T-helper 2 cell treated with Interferon-gamma antibody and Interleukin-4, amounts not matched to agents 100 ng/mL and 5 ng/mL, for 36 hours (primary cell): ENCODE data around the gene CADPS. TPM values are rescaled to one million over a fixed set of nuclear protein-coding genes. Genes with fewer than 3 reads are reported as not detected.
"Not testable (repeated sequence)": the region's sequence is repeated elsewhere in the genome, so short reads cannot be mapped to it uniquely, and the experiment has no call there.

Source experiments
- intact Hi-C: fragments of 100-400 bp; cut with micrococcal nuclease; formaldehyde crosslinking; loops from one replicate; pipeline ENCODE4 v1.15.1; 2023
- total RNA-seq: library from RNA; stranded (reverse); gene quantifications from 2 replicates; pipeline ENCODE4 v1.2.3, GENCODE V29; 2022

The CADPS gene
- total RNA-seq, 1 donor from 2014 or later: not detected

DNA sequence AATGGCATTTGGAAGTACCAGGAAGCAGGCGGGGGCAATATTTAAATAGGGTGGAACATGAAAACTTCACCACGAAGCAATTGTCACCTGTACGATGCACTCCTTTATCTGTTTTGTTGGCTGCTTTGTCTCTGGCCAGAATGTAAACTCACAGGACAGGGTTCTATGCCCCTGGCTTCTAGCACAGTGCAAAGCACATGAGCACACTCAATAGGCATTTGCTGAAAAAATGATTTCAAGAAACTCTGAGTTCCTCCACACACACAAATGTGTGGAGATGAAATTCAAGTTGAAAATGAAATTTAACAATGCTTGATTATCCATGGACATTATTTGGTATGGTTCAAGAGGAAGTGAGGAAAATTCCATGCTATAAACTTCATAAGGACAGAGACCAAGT is 272.2 kb downstream of the CADPS start:
- intact Hi-C loops: no loop called here

DNA sequence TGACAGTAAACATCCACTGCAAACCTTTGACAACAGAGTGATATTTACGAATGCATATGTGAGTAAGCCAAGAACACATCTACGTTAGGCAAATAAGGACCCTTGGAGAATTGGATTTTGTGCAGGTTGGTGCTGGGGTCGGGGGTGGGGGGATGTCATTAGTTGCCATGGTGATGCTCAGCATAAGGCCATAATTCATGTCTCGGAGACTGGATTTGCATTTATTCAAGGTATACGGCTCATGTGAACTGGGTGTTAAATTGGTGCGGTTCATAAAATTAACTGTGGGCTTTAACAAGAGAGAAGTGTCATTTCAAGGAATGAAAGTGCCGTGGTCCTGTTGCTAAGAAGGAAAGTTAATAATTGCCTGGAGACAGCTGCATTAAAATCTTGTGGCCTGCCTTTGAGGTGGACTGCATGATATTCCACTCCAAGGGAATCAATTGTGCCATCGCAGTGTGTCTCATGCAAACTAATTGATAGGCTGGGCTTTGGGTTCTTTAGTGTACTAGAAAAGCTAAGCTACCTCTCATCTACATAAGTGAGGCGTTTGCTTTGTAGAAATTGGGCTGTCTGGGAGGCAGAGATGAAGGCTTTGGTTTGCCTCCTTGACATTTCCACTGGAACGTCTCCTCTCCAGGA is 273.0 kb downstream of the CADPS start:
- intact Hi-C loops: no loop called here

DNA sequence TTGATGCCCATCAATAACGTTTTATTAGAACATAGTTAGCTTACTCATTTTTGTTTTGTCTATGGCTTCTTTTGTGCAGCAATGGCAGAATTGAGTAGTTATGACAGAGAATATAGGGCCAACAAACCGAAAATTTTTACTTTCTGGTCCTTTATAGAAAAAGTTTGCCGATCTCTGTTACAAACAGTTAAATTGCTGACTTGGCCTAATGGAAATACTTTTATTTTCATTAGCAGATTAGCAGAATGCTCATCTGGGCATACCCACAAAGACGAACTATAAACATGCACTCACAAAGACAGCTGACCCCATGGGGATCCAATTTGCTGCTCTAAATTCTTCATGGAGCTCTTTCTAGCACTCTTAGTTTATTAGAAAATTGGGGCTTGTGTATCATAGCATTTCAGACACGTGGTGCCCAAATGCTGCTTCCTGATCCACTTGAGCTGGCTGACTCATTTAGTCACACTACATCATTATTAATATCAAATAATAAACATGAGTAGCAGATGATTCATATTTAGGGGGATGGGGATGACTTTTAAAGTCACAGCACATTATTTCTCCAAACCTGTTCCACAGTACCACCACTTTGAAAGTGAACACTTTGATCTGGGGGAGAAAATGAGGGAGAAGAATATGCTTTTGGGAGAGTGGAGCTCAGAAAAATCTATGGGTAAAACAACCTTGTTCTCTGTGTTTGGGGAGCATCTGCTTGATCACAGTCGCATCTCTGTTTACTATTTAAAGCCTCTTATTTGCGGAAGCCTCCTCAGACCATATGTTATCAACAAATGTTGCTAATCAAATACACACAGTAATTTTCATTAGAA is 273.8 kb downstream of the CADPS start:
- intact Hi-C loops: no loop called here

DNA sequence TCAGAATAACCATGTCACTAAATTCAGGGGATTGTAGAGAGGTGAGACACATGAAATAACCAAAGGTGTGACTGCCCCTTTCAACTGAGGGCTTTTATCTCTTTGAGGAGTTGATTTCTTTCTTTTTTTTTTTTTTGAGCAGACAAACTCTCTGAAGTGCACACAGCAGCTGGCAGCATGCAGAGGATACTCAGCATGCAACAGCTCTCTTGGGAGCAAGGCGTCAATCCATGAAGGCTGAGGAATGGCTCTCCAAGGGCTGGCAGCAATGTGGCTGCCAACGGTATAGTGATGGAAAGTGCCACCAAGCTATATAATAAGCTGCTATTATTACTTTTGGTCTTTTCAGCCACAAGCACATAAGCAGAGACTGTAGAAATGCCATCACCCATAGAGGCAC is 275.2 kb downstream of the CADPS start:
- intact Hi-C loops: no loop called here

DNA sequence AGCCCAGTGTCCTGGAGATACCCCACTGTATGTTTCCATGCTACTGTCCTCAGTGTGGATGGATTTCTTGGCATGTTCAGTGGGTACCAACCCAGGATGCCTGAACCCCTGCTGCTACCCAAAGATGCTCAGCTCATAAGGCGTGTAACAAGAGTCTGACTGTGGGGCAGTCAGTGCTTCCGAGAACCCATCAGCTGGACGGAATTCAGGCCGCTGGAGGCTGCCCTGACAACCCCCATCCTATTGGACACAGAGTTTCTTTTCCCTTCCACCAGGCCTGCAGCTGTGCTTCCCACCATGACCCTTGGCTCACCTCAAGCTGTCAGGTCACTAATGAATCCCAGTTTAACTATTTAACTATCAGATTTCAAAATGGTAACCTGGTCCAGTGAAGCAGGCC is 277.7 kb downstream of the CADPS start:
- intact Hi-C loops: no loop called here

DNA sequence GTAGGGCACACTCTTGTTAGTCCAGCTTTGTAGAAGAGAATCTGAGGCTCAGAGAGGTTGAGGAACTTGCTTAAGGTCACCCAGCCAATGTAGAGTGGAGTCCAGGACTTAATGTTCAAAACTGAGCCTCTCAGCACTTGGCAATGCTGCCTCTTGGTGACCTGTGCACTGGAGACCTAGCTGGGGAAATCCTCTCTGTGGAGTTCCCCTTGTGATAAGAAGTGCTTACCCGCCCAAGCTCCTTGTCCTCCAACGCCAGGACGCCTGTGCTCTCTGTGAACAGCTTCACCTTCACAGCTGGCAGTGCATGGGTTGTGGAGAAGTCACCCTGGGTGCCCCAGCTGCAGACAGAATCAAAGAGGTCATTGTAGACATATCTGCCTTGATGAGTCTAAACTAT is 282.8 kb downstream of the CADPS start:
- intact Hi-C loops: no loop called here

DNA sequence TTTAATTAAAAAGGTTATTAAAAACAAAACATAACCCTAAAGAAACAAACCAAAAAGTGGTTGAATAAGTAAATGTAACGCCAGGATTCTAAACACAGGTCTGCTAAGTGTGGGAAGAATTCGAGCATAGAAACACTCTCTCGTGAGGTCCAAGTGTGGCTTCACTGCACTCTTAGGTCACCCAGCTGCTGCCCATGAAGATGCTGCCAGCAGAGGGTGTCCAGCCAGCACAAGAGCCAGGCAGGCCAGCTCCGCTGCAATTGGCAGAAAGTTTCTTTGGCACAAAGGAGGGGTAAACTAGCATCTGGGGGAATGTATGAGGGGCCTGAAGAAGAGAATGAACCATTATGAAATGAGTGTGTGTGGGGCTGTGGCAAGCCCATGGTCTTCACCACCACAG is 286.1 kb downstream of the CADPS start:
- intact Hi-C loops: no loop called here

DNA sequence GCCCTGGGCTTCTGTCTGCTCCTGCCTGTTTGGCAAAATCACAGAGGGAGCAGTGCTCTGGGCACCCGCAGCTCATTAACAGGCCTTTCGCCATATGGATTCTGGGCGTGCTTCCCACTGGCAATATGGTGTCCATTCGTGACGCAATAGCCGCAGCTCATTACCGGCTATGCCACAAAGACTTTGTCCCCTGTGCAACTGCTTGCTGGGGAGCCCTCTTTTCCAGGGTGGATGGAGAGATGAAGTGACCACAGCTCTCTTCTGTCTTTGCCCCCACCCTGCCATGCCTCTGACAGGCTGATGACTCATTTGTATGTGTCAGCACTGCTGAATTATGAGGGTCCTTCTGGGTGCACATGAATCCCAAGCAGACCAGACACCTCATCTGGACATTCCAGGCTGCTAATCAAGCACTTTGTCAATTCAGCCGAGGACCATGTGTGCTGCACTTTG is 287.6 kb downstream of the CADPS start:
- intact Hi-C loops: no loop called here

DNA sequence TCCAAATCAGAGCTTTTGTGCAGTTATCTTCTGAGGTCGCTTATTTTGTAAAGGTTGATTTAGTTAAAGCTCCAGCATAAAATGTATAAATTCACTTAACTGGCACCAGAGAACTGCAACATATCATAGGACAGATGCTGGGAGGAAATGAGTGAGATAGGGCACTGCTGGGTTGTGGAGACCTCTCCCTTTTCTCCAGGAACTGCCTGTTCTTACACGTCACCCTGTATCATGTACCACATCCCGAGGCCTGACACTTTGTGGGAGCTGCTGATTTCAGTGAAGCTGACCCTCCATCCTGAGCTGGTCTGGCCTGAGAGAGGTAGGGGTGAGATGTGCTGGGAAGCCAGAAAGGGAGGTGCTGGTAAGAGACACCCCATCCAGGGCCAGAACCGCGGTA is 288.0 kb downstream of the CADPS start:
- intact Hi-C loops: no loop called here

DNA sequence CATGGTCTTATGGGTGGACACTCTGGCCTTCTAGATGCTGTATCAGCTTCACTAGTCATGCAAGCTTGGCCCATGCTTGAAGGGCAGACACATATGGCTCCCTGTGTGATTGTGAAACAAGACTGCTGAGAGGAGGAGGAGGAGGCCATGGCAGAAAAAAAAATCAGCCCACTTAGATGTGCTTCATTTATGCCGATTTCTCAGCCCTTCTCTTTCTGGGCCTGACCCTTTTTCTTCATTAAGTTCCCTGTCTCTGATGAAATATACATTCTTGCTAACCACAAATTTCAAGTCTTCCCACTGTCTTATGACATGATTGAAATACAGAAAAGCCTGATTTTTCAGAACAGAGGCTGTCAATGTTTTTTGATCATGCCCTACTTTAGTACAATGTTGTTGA is 288.9 kb downstream of the CADPS start:
- intact Hi-C loops: no loop called here

DNA sequence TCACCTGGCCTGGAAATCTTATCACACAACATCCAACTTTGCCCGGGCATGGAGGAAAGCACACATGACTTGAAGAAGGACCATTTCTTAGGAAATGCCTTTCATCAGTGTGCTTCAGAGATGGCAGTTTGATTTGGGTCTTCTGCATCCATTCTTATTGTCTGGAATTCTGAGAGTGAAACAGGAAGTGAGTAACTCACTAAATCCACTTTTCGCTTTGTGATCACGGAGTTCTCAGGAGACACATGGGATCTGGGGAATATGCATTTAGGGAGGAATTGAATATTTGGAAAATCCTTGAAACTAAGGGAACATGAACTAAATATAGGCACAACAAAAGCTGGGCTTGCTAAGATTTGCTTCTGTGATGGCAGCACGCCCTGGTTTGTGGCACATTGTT is 289.4 kb downstream of the CADPS start:
- intact Hi-C loops: no loop called here

DNA sequence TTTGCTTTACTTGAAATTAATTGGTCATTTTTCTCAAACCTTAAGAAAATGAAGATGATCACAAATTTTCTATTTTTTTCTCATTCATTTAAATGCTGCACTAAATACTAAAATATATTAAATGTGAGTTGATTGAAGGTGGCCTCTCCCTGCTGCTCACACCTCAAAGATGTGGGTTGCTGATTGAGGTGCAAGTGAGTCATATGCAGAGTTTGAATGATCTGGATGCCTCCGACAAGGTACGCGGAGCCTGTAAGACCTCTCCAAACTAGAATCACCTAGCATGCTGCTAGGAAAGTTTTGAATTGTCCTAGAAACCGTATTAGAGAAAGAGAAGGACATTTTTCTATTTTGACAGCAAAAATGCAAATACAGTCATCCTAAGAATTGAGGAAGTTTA is 290.6 kb downstream of the CADPS start:
- intact Hi-C loops: no loop called here

DNA sequence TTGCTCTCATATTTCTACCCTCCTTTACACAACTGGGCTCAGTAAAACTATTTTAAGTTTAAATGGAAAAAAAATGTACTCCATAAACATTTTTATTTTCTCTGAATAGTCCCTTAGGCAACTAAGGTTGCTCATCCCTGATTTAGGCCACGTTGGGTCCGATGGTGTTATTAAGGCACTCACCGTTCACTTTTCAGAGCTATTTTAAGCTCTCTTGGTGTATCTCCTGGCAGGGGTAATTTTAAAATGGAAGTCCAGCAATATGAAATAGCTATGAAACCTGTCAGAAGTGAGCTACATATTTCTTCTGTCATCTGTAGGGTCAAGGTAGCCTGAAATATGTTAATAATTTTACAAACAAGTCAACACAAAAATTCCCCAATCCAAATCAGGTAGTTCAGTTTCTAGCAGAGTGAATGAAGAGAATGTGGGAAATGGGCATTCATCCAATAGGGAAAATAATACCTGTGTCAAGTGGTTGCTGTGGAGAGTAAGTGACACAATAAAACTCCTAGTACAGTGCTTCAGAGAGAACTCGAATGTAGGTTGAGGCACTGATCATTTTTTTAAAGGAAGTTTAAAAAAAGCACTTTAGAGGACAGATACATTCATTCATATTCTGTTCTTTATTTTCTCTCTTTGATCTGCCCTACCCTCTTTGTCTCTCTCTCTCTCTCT is 292.6 kb downstream of the CADPS start:
- intact Hi-C loops: no loop called here

DNA sequence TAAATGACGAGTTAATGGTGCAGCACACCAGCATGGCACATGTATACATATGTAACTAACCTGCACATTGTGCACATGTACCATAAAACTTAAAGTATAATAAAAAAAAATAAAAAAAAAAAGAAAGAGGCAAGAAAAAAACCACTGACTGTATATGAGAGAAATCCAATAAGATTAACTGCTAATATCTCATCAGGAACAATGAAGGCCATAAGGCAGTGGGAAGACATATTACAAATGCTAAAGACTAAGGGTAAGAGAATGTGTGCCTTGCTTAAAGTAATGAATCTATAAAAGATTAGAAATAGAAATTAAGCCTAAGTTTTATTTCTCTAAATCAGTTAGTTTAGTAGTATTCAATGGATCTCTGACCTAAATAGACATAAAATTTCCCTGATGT is 294.7 kb downstream of the CADPS start:
- intact Hi-C loops: not testable (repeated sequence)

DNA sequence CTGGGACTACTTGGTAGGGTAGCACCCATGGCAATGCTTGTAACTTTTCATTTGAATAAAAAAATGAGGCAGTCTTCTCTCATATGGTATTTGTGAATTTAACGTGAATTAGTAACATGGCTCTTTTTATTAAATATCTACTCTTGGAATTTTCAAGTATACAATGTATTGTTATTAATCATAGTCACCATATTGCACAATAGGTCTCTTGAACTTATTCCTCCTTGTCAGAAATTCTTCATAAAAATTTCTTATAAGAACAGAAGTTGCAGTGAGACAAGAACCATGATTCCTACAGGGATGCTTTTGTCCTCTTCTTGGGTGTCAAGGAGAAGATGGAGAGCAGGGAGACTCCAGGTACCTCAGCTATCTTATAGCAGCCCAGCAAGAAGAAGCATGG is 298.1 kb downstream of the CADPS start:
- intact Hi-C loops: no loop called here

DNA sequence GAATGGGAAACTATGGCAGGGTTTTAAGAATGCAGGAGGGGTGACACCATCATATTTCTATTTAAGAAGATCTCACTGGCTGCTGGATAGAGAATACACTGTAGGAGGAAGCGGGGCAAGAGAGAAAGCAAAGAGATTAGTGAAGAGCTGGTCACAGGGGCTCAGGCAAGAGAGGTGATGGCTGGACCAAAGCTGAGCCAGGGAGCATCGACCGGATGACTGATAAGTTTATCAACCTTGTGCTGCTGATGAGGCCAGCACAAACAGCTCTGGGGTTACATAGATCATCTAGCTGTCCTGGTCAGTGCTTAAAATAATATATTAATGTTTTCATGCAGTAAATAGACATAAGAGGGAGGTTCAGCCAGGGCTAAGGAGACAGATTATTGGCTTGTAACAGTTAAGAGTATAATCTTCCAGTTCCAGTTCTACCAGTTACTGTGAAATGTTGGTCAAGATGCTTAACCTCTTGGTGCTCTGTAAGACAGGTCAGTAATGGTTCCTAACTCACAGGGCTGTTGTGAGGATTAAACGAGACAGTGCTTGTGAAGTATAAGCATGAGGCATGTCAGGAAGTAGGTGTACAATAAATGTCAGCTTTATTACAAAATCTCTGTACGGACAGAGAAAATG is 300.8 kb downstream of the CADPS start:
- intact Hi-C loops: no loop called here

DNA sequence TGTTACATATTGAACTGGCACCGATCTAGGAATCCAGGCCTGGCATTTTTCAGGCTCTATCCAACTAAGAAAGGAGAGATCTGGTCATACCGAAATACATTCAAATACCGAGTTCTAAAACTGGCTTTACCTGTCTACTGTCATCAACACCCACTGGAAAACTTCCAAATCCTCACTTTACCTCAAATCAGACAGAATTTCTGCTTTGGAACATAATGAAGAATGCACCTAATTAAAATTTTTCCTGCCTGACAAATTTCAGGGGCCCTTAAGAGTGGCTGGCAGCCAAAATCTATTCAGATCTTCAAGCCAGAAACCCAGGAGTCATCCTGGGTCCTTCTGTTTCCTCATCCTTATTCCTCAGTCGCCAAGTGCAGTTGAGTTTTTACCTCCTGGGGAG is 303.3 kb downstream of the CADPS start:
- intact Hi-C loops: no loop called here

DNA sequence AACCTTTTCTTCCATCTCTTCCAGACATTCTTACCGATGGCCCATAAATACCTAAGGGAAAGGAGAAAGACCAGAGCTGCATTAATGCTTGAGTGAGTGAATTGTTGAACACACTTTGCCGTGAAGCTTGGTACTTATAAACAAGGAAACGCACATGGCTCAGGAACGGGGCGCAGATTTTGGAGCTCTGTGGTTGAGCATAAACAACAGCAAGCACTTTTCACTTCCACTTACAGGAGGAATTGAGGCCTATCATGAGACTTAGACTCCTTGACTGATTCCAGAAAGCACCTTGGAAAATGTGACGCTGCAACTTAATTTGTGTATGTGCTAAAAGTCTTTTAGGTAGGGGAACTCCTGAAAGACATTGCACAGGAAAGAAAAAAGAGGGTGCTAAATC is 304.3 kb downstream of the CADPS start:
- intact Hi-C loops: no loop called here

DNA sequence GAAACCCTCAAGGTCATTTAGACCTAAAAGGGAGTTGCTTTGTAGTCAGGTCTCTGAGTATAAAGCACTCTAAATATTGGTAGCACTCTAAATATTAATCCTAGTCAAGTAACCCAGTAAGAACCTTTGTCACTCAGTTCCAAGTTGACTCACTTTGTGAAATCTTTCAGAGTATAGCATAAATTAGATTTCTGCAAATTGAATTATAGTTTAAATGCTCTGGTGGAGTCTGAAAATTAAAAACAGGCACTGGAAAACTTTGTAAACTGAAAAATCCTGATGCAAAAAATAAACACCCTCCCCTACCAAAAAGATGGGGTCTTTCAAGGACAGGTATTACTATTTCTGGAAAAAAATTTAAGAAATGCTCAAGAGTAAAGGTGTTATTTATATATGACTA is 305.6 kb downstream of the CADPS start:
- intact Hi-C loops: no loop called here

DNA sequence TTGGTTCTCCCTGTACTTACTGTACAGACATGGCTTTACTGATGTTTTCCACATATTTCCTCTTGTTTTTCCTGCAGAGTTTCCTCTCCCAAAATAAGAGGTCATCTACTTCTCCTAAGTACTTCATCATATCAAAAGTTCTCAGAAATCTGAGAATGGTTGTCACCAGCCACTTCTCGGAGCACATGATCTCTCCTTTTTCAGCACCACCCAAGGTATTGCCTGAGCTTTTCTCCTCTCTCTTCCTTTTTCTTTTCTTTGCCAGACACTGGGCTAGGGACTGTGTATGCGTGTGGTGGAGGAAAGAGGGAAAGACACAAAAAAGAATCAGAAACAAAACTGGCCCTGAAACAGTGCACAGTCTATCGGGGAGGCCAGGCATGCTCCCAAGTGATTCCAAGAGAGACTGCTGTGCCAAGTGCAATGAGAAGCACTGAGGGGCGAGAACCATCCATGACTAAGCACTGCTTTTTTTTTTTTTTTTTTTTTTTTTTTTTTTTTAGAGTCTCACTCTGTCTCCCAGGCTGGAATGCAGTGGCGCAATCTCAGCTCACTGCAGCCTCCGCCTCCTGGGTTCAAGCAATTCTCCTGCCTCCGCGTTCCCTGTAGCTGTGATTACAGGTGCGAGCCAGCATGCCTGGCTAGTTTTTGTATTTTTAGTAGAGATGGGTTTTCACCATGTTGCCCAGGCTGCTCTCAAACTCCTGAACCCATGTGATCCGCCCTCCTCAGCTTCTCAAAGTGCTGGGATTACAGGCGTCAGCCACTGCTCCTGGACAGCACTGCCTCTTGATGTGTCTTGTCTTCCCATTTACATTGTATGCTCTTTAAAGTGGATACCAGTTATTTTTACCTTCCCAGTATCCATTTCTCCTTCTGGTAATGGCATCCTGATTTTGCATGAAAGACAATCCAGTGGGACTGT is 307.9 kb downstream of the CADPS start:
- intact Hi-C loops: no loop called here

DNA sequence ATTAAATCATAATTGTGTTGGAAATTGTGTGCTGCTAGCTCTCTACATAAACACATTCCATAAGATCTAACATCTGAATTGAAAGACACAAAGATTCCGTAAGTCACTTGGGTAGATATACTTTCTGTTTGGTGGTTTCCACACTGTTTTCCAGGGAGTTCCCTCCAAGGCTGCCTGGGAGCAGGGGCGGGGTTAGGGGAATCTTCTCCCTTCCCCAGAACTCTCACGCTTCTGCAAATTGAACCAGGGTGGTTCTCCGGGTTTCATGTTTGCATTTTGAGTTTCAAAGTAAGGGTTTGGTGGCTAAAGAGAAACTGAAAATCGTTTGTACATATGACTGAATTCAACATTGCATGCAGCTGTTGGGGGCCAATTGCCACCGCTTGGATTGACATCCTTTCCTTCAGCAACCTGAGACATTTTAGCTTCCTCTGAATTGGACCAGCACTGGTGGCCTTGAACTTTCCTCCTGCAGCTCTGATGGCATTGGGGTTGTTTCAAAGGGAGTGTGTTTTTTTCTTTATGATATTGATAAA is 309.1 kb downstream of the CADPS start:
- intact Hi-C loops: no loop called here
